GM06990 (cell line): ENCODE results near the gene CRY2.
A peak's percentile ranks its signal among the peaks of the same experiment; 100 is the strongest.

Experiments
- DNase-seq: peaks from one replicate; pipeline ENCODE4 v3.0.0-alpha.2; 2011; ENCODE audit not compliant: insufficient read length; ENCODE audit errors: extremely low read depth
- H3K27me3 ChIP-seq: replicated peaks from 2 replicates; pipeline ENCODE4 v1.6.0; 2011; ENCODE audit warnings: low read length; ENCODE audit not compliant: control insufficient read depth, insufficient read depth
- H3K36me3 ChIP-seq: 2 replicates; pipeline ENCODE4 v1.5.1; 2011; ENCODE audit warnings: low read length; ENCODE audit not compliant: control insufficient read depth, insufficient read depth
- H3K4me3 ChIP-seq: replicated peaks from 2 replicates; pipeline ENCODE4 v1.5.1; 2011; ENCODE audit warnings: low read depth, mild to moderate bottlenecking, control low read depth, low read length
- CTCF ChIP-seq: IDR thresholded peaks from 2 replicates; pipeline ENCODE4 v1.5.1; 2011; ENCODE audit warnings: low read length, control low read depth, mild to moderate bottlenecking, inconsistent platforms; ENCODE audit not compliant: insufficient read depth, poor library complexity, severe bottlenecking

CRY2 gene

GRCh38 chr11:45846974-45847910, at the start of gene CRY2:
TSS of gene CRY2 (plus strand) at chr11:45847475. CDS start at chr11:45847491, 16 bp downstream.
- Histone ChIP-seq H3K36me3 (no peaks in the 10 kb centered on the region), H3K4me3 (peak within 1 kb of the TSS; percentile 95), H3K27me3 (no peaks in the 10 kb centered on the region)
- TF ChIP-seq CTCF, result no peak
- peak; percentile 96 for DNase-seq

DNA sequence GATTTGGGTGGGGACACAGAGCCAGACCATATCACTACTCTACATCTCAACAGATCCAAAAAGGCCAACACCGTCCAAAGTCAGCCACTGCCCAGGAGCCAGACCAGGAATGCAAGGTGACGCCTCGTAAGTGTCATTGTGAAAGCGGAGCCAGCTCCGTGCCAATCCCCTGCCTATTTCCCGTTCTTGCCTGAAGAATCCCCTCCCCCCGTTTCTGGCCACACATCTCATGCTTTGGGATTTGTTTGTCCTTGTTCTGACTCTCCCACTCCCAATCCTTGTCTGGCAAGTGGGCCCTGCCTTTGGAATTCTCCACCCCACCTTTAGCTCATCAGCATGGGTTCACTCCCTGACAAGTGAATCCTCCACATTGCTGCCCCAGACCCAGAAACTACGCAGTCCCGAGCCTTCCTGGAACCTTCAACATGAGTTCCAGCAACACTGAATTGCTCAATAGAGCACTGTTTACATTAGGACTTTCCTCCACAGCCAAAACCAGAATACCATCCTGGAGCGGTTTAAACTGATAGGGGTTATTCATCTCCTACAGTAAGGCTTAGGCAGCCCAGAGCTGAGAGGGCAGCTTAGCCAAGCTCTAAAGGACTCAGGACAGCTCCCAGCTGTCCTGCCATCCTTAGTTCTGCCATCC, 48.4 kb upstream of the CRY2 start:
- Histone ChIP-seq H3K27me3 (no peaks in the 10 kb centered on the region), H3K4me3 (no peak overlapping the region), H3K36me3 (no peaks in the 10 kb centered on the region)
- TF ChIP-seq CTCF, result no peak
- no peak for DNase-seq

DNA sequence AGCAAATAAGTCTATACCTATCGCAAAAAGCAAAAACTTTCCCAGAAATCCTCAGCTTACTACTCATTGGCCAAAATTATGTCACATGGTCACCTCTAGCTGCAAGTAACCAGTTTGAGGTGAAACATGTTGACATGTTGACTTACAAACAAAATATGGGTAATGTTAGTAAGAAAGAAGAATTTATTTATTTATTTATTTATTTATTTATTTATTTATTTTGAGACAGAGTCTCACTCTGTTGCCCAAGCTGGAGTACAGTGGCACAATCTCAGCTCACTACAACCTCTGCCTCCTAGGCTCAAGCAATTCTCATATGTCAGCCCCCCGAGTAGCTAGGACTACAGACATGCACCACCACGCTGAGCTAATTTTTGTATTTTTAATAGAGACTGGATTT, 47.7 kb upstream of the CRY2 start:
- no peaks in the 10 kb centered on the region for H3K36me3 ChIP-seq
- TF ChIP-seq CTCF, result no peak
- no peak overlapping the region for H3K4me3 ChIP-seq

DNA sequence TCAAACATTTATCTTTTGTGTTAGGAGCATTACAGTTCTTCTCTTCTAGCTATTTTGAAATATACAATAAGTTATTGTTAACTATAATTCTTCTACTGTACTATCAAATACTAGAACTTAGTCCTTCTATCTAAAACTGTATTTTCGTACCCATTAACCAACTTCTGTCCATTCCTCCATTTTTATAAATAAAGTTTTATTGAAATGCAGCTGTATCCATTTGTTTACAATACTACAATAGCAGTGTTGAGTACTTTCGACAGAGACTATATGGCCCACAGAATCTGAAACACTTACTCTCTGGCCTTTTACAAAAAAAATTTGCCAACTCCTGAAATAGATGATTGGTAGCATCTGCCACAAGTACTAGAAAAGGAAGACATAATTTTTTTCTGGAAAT, 47.0 kb upstream of the CRY2 start:
- no peaks in the 10 kb centered on the region for H3K36me3 ChIP-seq
- DNase-seq, result no peak
- TF ChIP-seq CTCF, result no peak
- H3K4me3 ChIP-seq, result no peak overlapping the region
- H3K27me3 ChIP-seq, result no peaks in the 10 kb centered on the region

More for the DNA sequence above, 47.7 kb upstream of the CRY2 start:
- H3K27me3 ChIP-seq, result no peaks in the 10 kb centered on the region
- no peak for DNase-seq

GRCh38 chr11:45801723-45802315, 45.5 kb upstream of the CRY2 start:
- Histone ChIP-seq H3K4me3 (no peak overlapping the region), H3K36me3 (no peaks in the 10 kb centered on the region), H3K27me3 (no peaks in the 10 kb centered on the region)
- no peak for TF ChIP-seq CTCF
- DNase-seq, result no peak
